SU-DHL-6 (cell line): ENCODE results near the gene BANK1.

Experiments used
- H2AFZ ChIP-seq: fragments of 200-600 bp; sonication (generic); 2 replicates; pipeline ENCODE4 v1.6.1; 2014; ENCODE audit warnings: low read depth, mild to moderate bottlenecking, moderate library complexity, mixed read lengths, antibody characterized with exemption, low read length; ENCODE audit not compliant: severe bottlenecking
- H3F3A ChIP-seq: fragments of 200-600 bp; shearing (Covaris generic); 2 replicates; pipeline ENCODE4 v1.6.0; 2016; ENCODE audit warnings: antibody characterized with exemption, mild to moderate bottlenecking; ENCODE audit not compliant: insufficient read depth
- H3K27ac ChIP-seq: fragments of 200-600 bp; sonication (generic); 2 replicates; pipeline ENCODE4 v1.5.1; 2016; ENCODE audit warnings: low read depth, mild to moderate bottlenecking, low read length, moderate library complexity, mixed read lengths
- H3K27me3 ChIP-seq: fragments of 200-600 bp; sonication (generic), shearing (Covaris generic); 2 replicates; pipeline ENCODE4 v1.6.0; 2014; ENCODE audit warnings: mild to moderate bottlenecking, low read length
- H3K36me3 ChIP-seq: fragments of 200-600 bp; sonication (generic); 2 replicates; pipeline ENCODE4 v1.6.1; 2014; ENCODE audit warnings: mild to moderate bottlenecking, low read length, mixed read lengths
- H3K4me2 ChIP-seq: fragments of 300-600, 200-600 bp; shearing (Covaris generic), sonication (generic); 2 replicates; pipeline ENCODE4 v1.6.0; 2014; ENCODE audit warnings: low read length, low read depth, mild to moderate bottlenecking; ENCODE audit not compliant: poor library complexity, severe bottlenecking
- H3K4me3 ChIP-seq: fragments of 200-600 bp; sonication (generic); 2 replicates; pipeline ENCODE4 v1.5.1; 2014; ENCODE audit warnings: antibody characterized with exemption, low read length, mild to moderate bottlenecking, mixed read lengths; ENCODE audit not compliant: insufficient read depth, poor library complexity, severe bottlenecking
- H3K79me2 ChIP-seq: fragments of 200-600 bp; sonication (generic); 2 replicates; pipeline ENCODE4 v1.6.1; 2014; ENCODE audit warnings: mild to moderate bottlenecking, low read length, moderate library complexity; ENCODE audit not compliant: insufficient read depth
- H3K9ac ChIP-seq: fragments of 200-600 bp; sonication (generic); 2 replicates; pipeline ENCODE4 v1.7.0; 2014; ENCODE audit warnings: mild to moderate bottlenecking, low read length
- H3K9me2 ChIP-seq: fragments of 200-600 bp; sonication (generic); replicated peaks from 2 replicates; pipeline ENCODE4 v1.6.1; 2014; ENCODE audit warnings: low read length; ENCODE audit not compliant: insufficient read depth
- H3K9me3 ChIP-seq: fragments of 200-600 bp; sonication (generic); 2 replicates; pipeline ENCODE4 v1.6.1; 2014; ENCODE audit warnings: low read length, mixed read lengths; ENCODE audit not compliant: insufficient read depth
- H4K20me1 ChIP-seq: fragments of 200-600 bp; sonication (generic); 2 replicates; pipeline ENCODE4 v1.6.1; 2014; ENCODE audit warnings: low read depth, mild to moderate bottlenecking, antibody characterized with exemption, low read length, moderate library complexity, mixed read lengths
- EZH2phosphoT487 ChIP-seq: fragments of 200-600 bp; sonication (generic), shearing (Covaris generic); conservative IDR thresholded peaks from 2 replicates; pipeline ENCODE4 v1.6.1; 2018; ENCODE audit warnings: mild to moderate bottlenecking, antibody characterized with exemption, low read length, moderate library complexity, mixed read lengths
- TF ChIP-seq, protein P1 (sequence below): fragments of 200-600 bp; sonication (generic); IDR thresholded peaks from one replicate; pipeline ENCODE4 v1.5.1; 2017; ENCODE audit warnings: antibody characterized with exemption, mild to moderate bottlenecking, low read length, moderate library complexity; ENCODE audit not compliant: insufficient read depth, poor library complexity, severe bottlenecking

The BANK1 gene

GRCh38 chr4:101950258-101950979 lies 159.9 kb downstream of the BANK1 start:
- H3K79me2 ChIP-seq, result no peaks in the 10 kb centered on the region
- no peaks in the 10 kb centered on the region for H4K20me1 ChIP-seq
- H3K9me2 ChIP-seq, result no peaks in the 10 kb centered on the region
- no peak overlapping the region for H3K27ac ChIP-seq
- no peak overlapping the region for H3K4me3 ChIP-seq
- no peak overlapping the region for H2AFZ ChIP-seq
- TF ChIP-seq, protein P1, sequence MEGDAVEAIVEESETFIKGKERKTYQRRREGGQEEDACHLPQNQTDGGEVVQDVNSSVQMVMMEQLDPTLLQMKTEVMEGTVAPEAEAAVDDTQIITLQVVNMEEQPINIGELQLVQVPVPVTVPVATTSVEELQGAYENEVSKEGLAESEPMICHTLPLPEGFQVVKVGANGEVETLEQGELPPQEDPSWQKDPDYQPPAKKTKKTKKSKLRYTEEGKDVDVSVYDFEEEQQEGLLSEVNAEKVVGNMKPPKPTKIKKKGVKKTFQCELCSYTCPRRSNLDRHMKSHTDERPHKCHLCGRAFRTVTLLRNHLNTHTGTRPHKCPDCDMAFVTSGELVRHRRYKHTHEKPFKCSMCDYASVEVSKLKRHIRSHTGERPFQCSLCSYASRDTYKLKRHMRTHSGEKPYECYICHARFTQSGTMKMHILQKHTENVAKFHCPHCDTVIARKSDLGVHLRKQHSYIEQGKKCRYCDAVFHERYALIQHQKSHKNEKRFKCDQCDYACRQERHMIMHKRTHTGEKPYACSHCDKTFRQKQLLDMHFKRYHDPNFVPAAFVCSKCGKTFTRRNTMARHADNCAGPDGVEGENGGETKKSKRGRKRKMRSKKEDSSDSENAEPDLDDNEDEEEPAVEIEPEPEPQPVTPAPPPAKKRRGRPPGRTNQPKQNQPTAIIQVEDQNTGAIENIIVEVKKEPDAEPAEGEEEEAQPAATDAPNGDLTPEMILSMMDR, result no peak
- no peak for TF ChIP-seq EZH2phosphoT487
- no peak overlapping the region for H3K4me2 ChIP-seq
- H3K9ac ChIP-seq, result no peak overlapping the region
- H3K36me3 ChIP-seq, result no peaks in the 10 kb centered on the region
- H3F3A ChIP-seq, result no peaks in the 10 kb centered on the region
- no peaks in the 10 kb centered on the region for H3K27me3 ChIP-seq
- H3K9me3 ChIP-seq, result no peaks in the 10 kb centered on the region

DNA sequence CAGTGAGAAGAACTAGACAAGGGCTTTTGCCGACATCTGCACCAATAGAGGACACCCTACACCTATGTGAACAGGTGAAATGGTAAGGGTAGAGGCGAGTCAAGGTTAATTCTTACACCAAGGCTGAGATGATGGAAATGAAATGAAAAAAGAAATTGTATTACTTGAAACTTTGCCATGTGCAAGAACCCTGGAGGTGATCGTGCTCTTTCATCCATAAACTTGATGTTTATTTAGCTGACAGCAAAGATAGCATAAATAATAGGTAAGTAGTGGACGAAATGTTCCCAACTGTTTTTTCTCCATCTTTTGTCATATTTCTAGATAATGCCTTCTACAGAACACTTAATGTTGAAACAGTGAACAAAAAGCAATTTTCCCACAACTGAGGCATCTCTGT lies 162.5 kb downstream of the BANK1 start:
- H3K27ac ChIP-seq, result no peak overlapping the region

DNA sequence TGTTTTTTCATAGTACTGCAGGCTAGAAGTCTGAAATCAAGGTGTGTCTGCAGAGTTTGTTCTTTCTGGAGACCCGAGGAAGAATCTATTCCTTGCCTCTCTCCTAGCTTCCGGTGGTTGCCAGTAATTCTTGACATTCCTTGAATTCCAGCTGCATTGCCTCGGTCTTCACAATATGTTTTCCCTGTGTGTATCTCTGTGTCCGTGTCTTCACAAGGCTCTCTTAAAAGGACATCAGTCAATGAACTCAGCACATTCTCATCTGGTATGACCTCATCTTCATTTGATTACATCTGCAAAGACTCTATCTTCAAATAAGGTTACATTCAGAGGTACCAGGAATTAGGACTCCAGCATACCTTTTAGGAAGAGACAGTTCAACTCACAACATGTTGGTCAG lies 163.4 kb downstream of the BANK1 start:
- Histone ChIP-seq H4K20me1 (no peaks in the 10 kb centered on the region), H3K27ac (no peak overlapping the region), H3F3A (no peaks in the 10 kb centered on the region), H3K4me3 (no peak overlapping the region), H3K9me2 (no peaks in the 10 kb centered on the region), H3K79me2 (no peaks in the 10 kb centered on the region), H3K36me3 (no peaks in the 10 kb centered on the region), H3K9ac (no peak overlapping the region), H3K4me2 (no peak overlapping the region), H3K9me3 (no peaks in the 10 kb centered on the region), H2AFZ (no peak overlapping the region), H3K27me3 (no peaks in the 10 kb centered on the region)
- TF ChIP-seq, protein P1, result no peak
- TF ChIP-seq EZH2phosphoT487, result no peak

More for the DNA sequence above, 162.5 kb downstream of the BANK1 start:
- no peaks in the 10 kb centered on the region for H3K9me3 ChIP-seq
- H3K9me2 ChIP-seq, result no peaks in the 10 kb centered on the region
- H3K79me2 ChIP-seq, result no peaks in the 10 kb centered on the region
- no peaks in the 10 kb centered on the region for H3K36me3 ChIP-seq
- no peak overlapping the region for H3K4me2 ChIP-seq
- H3F3A ChIP-seq, result no peaks in the 10 kb centered on the region
- no peak overlapping the region for H3K9ac ChIP-seq
- H2AFZ ChIP-seq, result no peak overlapping the region
- H4K20me1 ChIP-seq, result no peaks in the 10 kb centered on the region
- TF ChIP-seq, protein P1, result no peak
- TF ChIP-seq EZH2phosphoT487, result no peak
- no peaks in the 10 kb centered on the region for H3K27me3 ChIP-seq
- H3K4me3 ChIP-seq, result no peak overlapping the region
